ENCODE measurements around the gene MAP2K3. TPM values are rescaled to one million over a fixed set of nuclear protein-coding genes. Genes with fewer than 3 reads are reported as not detected.

Gene MAP2K3
- total RNA-seq, 3 donors from 2014 or later: 46.0 to 75.5 (median 67.1) TPM

DNA sequence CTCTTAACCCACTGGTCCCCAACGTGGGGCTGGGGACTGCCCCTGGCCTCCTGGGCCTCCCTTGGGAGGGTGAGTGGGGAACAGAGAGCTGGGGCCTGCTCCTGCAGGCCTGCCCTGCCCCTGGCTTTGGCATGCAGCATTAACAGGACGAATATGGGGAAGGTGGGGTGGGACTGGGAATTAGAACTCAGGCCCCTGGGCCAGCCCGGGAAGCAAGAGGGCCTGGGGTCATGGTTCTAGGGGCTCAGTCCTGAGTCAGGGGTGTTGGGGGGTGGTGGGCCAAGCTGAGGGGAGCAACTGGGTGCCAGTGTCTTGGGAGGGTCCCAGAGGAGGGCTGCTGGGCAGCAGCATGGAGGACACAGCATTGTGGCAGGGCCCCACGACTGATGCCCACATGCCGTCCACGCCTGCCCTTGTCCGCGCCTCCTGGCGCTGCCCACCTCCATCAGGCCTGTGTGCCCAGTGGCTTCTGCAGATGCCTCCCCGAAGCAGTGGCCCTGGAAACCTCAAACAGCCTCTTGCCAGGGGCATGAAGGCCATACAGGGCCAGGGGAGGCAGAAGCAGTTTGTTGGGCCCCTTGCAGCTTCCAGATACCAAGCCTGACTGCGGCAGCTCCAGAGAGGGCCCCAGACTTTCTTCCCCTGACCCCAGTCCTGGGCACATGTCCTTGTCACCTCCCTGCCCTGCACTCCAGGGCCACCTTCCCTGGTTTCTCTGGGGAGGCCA lies 4.8 kb downstream of the MAP2K3 start:
- intact Hi-C loops (cut with DNase I, micrococcal nuclease): loop anchor here in 1 of 2 donors (10.0 kb wide), 1 partner anchor 165 kb away; no protein-coding TSS in a partner anchor
- Histone ChIP-seq H3K4me1 (ENCODE audit: low read depth) (peaks cover 33% of the 10 kb centered on the region), H3K36me3 (ENCODE audit: low read depth) (peaks cover 2% of the 10 kb centered on the region), H3K9me3 (peaks cover 4% of the 10 kb centered on the region), H3K4me3 (no peak overlapping the region)
- peak in 1 of 3 donors; percentile 54 for DNase-seq
- TF ChIP-seq, protein P1, sequence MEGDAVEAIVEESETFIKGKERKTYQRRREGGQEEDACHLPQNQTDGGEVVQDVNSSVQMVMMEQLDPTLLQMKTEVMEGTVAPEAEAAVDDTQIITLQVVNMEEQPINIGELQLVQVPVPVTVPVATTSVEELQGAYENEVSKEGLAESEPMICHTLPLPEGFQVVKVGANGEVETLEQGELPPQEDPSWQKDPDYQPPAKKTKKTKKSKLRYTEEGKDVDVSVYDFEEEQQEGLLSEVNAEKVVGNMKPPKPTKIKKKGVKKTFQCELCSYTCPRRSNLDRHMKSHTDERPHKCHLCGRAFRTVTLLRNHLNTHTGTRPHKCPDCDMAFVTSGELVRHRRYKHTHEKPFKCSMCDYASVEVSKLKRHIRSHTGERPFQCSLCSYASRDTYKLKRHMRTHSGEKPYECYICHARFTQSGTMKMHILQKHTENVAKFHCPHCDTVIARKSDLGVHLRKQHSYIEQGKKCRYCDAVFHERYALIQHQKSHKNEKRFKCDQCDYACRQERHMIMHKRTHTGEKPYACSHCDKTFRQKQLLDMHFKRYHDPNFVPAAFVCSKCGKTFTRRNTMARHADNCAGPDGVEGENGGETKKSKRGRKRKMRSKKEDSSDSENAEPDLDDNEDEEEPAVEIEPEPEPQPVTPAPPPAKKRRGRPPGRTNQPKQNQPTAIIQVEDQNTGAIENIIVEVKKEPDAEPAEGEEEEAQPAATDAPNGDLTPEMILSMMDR (IDR thresholded peaks at IDR 0.05): no peak
- ATAC-seq: no peak

DNA sequence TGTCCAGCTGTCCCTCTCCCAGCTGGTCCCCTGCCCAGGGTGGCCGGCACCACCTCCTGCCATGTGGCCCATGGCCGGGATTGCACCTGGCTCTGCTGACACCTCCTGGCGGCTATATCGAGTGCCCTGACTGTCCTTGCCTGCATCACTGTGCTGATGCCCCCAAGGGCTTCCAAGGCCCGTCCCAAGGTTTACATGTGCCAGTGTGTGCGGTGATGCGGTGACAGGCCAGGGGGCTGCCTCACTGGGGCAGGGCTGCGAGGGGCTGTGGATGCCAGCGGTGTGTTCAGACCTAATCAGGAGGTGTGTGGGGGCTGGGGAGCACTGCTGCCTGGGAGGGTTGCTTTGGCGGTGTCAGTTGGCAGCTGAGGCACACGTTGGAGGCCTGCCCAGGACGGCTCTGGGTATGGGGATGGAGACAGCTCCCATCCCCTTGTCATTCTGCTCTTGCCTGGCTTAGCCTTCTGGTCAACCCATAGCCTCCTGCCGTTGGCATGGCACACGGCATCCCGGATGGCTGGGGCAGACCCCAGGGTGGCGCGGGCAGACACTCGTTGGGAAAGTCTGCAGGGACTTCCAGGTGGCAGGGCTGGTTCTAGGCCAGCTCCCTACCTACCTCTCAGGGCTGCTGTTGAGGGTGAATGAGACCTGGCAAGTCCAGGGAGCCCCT lies 5.5 kb downstream of the MAP2K3 start:
- Histone ChIP-seq H3K9me3 (peaks cover 4% of the 10 kb centered on the region), H3K36me3 (ENCODE audit: low read depth) (no peaks in the 10 kb centered on the region), H3K4me3 (no peak overlapping the region), H3K4me1 (ENCODE audit: low read depth) (peaks cover 33% of the 10 kb centered on the region)
- DNase-seq (peak in 1 of 3 donors; percentile 63), ATAC-seq (no peak)
- intact Hi-C loops (cut with DNase I, micrococcal nuclease): loop anchor here in 1 of 2 donors (10.0 kb wide), 1 partner anchor 165 kb away; no protein-coding TSS in a partner anchor
- TF ChIP-seq, protein P1 (IDR thresholded peaks at IDR 0.05): no peak

DNA sequence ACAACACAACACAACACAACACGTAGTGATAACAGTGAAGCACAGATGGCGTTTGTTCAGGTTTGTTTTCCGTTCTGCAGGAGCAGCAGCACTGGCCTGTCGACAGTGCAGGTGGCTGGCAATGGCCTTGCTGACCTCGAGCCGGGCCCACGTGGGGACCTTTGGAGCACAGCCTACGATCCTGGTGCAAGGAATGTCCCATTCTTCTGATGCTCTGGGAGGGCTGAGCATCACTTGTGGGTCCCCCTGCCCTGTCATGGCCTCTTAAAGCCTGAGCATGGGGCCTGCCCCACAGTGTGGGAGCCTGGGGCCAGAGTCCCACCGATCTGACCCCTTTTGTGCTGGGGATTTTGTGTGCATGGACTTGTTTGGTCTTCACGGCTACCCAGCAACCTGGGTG lies 6.8 kb downstream of the MAP2K3 start:
- TF ChIP-seq, protein P1 (IDR thresholded peaks at IDR 0.05): no peak
- Histone ChIP-seq H3K4me3 (no peak overlapping the region), H3K9me3 (peaks cover 8% of the 10 kb centered on the region), H3K36me3 (ENCODE audit: low read depth) (no peaks in the 10 kb centered on the region), H3K4me1 (ENCODE audit: low read depth) (peaks cover 33% of the 10 kb centered on the region)
- DNase-seq (peak in 1 of 3 donors; percentile 48), ATAC-seq (no peak)
- intact Hi-C loops (cut with DNase I, micrococcal nuclease): no loop called here

DNA sequence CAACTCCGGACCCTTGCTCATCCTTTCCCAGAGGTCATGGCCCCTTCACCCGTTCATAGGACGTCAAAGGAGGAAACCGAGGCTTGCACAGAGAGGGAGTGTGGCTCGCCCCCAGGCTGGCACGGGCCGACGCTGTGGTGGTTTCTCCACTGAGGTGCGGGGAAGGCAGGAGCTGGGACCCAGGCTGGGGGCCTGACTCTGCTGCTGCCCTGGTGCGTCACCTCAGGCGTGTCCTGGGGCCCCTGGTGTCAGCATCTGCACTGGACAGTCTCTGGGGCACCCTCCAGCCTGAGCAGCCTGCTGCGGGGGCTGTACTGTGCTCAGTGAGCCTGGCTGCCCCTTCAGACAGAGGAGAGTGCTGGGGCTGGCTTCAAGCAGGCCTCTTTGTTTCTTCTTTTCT lies 7.4 kb downstream of the MAP2K3 start:
- Histone ChIP-seq H3K4me1 (ENCODE audit: low read depth) (peaks cover 30% of the 10 kb centered on the region), H3K4me3 (no peak overlapping the region), H3K36me3 (ENCODE audit: low read depth) (no peaks in the 10 kb centered on the region), H3K9me3 (peaks cover 8% of the 10 kb centered on the region)
- no peak for ATAC-seq
- intact Hi-C loops (cut with DNase I, micrococcal nuclease): no loop called here
- TF ChIP-seq, protein P1 (IDR thresholded peaks at IDR 0.05): no peak
- DNase-seq: peak in 1 of 3 donors; percentile 57

DNA sequence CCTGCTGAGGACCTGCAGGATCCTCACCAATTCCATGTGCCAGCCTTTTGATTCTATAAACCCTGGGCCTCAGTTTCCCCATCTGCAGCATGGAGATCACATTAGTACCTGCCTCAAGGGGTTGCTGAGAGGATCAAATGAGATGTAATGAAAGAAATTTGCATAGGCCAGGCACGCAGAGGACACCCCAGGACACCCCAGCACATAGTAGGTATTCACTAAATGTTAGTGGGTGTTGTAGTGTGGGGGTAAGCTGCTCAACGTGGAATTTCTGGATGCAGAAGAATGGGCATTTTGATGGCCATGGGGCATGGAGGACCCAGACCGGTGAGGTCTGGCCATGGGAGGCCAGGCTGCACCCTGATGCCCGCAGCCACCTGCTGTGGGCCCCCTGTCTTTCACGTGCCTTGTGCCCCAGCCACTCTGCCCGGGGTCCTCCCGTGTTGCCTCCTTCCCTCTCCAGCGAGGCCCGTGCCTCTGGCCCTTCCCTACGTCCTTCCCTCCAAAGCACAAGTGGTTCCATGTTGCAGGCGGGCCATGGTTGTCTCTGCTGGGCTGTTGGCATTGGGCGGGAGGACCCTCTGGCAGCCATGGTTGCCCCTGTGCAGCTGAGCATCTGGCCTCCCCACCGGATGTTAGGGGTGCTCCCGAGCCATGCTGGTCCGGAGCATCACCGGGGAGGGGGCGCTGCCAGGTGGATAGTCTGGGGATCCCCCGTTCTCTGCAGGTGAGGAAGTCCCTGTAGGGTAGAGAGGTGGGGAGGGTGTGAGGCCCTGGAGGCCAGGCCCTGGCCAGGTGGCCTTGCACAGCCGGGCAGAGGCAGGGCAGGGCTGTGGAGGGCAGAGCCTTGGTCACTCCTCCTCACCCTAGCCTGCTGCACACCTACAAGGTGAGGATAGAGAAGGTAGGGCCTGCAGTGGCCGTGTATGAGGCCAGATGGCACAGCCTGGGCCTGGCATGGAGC lies 8.6 kb downstream of the MAP2K3 start:
- TF ChIP-seq, protein P1 (IDR thresholded peaks at IDR 0.05): no peak
- intact Hi-C loops (cut with DNase I, micrococcal nuclease): no loop called here
- Histone ChIP-seq H3K4me1 (ENCODE audit: low read depth) (peaks cover 18% of the 10 kb centered on the region), H3K36me3 (ENCODE audit: low read depth) (no peaks in the 10 kb centered on the region), H3K4me3 (no peak overlapping the region), H3K9me3 (peaks cover 8% of the 10 kb centered on the region)
- DNase-seq (peak in 1 of 3 donors; percentile 53), ATAC-seq (no peak)

All from mucosa of descending colon (tissue), 3 donors.